HG02763 (cell line): ENCODE data around the gene ARRDC5.
"Not testable (repeated sequence)": the region's sequence is repeated elsewhere in the genome, so short reads cannot be mapped to it uniquely, and the experiment has no call there.

Experiments
- ATAC-seq: cut with Tn5 transposase; IDR thresholded peaks from one replicate; pipeline ENCODE4 v1.9.1; 2021; ENCODE audit warnings: mild to moderate bottlenecking, moderate library complexity; ENCODE audit not compliant: unreplicated experiment

ARRDC5 gene

GRCh38 chr19:4871711-4872110, 31.0 kb downstream of the ARRDC5 start:
- no peak for ATAC-seq

DNA sequence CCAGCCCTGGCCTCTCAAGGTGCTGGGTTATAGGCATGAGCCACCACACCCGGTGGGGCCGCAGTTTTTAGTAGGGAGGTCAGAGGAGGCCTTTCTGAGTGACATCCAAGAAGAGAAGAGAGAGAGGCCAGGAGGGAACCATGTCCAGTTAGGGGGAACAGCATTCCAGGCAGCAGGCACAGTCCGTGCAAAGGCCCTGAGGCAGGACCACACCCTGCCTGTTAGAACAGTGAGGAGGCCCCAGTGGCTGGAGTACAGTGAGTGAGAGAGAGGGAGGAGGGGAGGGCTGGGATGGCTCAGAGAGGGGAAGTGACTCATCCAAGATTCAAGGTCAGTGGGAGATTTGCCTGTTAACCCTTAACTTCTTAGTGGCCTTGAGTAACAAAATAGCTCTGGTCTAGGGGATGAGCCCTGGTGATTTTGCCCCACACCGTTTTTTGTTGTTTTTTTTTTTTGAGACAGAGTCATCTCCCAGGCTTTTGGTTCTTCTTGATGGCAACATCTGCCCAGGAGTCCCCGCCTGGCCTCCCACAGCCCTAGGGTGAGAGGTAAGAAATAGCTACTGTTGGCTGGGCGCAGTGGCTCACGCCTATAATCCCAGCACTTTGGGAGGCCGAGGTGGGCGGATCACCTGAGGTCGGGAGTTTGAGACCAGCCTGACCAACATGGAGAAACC, 32.5 kb downstream of the ARRDC5 start:
- ATAC-seq = no peak

DNA sequence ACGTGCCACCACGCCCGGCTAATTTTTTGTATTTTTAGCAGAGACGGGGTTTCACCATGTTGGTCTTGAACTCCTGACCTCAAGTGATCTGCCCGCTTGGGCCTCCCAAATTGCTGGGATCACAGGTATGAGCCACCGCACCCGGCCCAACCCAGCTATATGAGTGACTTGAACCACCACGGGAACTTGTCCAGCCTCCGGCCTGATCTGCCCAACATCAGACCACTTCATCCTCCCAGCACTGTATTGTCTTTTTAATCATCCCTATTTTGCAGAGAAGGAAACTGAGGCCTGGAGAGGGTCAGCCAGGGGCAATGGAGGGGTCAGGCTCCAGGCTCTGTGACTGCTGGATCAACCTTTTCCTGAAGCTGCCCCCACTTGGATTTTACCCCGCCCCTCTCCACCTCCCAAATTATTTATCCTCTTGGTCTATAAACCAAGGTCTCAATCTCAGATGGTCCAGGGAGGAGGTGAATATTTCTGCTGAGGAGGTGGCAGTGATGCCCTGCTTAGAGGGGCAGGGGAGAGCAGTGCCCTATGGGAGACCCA, 34.3 kb downstream of the ARRDC5 start:
- no peak for ATAC-seq

DNA sequence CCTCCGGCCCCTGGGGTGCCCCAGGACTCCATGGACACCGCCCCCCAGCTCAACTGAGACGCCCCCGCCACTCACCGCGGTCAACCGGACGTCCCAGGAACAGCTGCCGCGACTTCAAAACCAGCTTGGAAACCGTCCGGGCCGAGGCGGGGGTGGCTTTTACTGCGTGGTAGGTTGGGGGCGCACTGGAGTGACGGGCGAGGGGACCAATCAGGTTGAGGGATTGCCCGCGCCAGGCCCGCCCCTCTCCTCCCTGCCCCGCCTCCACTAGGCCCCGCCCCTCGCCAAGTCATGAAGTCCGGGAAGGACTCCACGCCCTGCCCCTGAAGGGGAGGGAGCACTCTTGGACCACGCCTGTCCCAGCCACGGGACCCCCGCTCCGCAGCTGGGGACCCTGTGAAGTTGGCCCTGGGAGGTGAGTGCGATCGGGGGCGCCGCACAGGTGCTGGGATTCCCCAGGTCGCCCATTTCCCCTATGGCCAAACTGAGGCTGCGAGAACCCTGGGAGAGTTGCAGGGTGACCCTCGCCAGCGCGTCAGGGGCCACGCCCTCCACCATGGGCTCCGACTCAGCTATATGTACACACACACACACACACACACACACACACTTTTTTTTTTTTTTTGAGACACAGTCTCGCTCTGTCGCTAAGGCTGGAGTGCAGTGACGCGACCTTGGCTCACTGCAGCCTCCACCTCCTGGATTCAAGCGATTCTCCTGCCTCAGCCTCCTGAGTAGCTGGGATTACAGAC, 35.0 kb downstream of the ARRDC5 start, which contains the start of gene PLIN3:
Gene PLIN3, minus strand, starts transcription at position 134 of the 752 bp plus-strand sequence. CDS start 6,273 bp downstream, outside the sequence.
- ATAC-seq = peak; percentile 85

GRCh38 chr19:4866595-4867424, 35.9 kb downstream of the ARRDC5 start:
- ATAC-seq = no peak

DNA sequence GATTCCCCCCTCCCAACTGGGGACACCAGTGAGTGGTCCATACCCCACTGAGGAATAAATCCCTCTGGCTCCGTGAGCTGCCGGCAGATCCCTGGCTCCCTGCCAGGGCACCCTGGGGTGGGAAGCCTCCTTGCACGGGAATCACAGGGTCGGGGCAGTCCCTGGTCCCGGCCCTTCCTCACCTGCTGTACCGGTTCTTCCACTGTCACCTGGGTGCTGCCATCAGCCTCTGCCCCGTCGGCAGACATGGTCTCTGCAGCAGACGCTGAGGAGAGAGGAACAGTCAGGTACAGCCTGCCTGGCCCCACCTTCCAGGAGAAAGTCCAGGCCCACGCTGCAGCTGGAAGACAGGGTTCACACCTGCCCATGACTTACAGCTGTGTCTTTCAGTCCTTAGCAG, 41.5 kb downstream of the ARRDC5 start:
- ATAC-seq = no peak

GRCh38 chr19:4859697-4860096, 43.0 kb downstream of the ARRDC5 start:
- no peak for ATAC-seq

DNA sequence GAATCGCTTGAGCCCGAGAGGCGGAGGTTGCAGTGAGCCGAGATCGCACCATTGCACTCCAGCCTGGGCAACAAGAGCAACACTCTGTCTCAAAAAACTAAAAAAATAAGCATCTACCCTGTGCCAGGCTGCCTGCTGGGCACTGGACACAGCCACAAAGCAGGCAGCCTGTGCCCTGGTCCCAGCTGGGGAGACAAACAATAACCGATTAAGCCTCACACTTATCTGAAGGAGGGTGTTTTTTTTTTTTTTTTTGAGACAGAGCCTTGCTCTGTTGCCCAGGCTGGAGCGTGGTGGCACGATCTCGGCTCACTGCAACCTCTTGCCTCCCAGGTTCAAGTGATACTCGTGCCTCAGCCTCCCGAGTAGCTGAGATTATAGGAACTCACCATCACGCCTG, 46.2 kb downstream of the ARRDC5 start:
- not testable (repeated sequence) for ATAC-seq

GRCh38 chr19:4853506-4853905, 49.2 kb downstream of the ARRDC5 start:
- ATAC-seq = not testable (repeated sequence)

DNA sequence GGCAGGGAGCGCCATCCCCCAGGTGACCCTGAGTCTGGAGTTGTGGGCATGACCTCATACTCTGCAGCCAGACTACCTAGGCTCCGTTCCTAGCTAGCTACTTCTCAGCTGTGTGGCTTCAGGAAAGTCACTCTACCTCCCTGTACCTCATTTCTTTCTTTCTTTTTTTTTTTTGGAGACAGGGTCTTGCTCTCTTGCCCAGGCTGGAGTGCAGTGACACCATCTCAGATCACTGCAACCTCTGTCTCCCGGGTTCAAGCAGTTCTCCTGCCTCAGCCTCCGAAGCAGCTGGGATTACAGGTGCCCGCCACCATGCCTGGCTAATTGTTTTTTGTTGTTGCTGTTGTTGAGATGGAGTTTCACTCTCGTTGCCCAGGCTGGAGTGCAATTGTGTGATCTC, 50.2 kb downstream of the ARRDC5 start:
- no peak for ATAC-seq

DNA sequence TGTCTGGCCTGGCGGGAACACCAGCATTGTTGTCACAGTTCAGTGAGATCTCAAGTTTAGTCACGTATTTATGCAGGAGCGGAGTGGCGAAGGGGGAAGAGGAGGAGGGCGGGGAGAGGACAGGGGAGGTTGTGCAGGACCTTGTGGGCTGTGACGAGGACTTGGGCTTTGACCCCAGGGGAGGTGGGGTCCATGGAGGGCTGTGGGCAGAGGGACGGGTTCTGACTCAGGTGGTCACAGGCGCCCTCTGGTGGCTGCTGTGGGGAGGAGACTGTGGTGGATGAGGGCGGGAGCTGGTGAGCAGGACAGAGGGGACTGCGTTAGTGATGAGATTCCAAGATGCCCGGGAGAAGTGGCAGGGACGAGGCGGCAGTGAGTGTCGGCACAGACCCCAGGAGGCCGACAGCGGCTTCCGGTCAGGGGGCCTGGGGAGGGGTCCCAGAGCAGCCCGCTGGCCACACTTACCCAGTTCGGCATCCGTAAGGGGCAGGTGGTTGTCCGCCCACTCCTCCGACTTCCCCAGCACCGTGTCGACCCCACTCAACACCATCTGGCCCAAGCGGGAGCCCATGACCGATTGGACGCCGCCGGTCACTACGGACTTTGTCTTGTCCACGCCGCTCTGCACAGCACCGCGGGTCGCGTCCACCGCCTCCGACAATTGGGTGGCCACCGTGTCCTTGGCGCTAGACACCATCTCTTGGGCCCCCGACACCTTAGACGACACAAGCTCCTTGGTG, 51.0 kb downstream of the ARRDC5 start:
- ATAC-seq = no peak

GRCh38 chr19:4849019-4849418, 53.7 kb downstream of the ARRDC5 start:
- no peak for ATAC-seq

DNA sequence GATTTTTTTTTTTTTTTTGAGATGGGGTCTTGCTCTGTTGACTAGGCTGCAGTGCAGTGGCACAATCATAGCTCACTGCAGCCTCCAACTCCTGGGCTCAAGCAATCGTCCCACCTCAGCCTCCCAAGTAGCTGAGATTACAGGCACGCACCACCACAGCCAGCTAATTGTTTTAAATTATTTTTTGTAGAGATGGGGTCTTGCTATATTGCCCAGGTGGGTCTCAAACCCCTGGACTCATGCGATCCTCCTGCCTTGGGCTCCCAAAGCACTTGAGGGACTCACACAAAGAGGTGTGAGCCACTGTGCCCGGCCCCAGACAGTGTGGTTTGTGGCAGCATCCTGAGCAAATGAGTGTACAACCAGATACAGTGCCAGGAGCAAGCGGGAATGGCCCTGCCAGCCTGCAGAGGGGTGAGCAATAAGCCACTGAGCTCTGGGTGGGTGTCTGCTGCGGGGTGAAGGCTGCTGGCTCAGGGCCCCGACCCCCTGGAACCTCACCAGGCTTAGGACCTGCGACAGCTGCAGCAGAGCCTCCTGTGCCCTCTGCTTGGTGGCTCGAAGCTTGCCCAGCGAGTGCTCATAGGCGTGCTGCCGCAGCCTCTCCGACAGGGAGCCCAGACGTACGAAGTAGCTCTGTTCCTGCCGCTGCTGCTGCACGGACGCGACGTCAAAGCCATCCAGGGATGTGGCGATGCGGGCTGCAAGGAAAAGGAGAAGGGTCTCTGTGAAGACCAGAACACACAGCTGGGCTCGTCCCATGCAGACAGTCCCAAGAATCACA, 55.3 kb downstream of the ARRDC5 start:
- no peak for ATAC-seq

- not testable (repeated sequence) for ATAC-seq
These were observed 56.7 kb downstream of the ARRDC5 start for GRCh38 chr19:4845975-4846374.

- no peak for ATAC-seq
These were observed 58.1 kb downstream of the ARRDC5 start for GRCh38 chr19:4844348-4845179.

GRCh38 chr19:4843647-4843965, 59.1 kb downstream of the ARRDC5 start:
- no peak for ATAC-seq
